GM20431 (cell line): ENCODE results near the gene TP53BP1.
"Not testable (repeated sequence)": the region's sequence is repeated elsewhere in the genome, so short reads cannot be mapped to it uniquely, and the experiment has no call there.

ENCODE experiments used
- in situ Hi-C: fragments of 300-500 bp; cut with MseI, MboI; formaldehyde crosslinking; loops from one replicate; pipeline ENCODE4 v1.15.0; 2020; ENCODE audit warnings: low sequenced_read_pairs; ENCODE audit not compliant: unreplicated experiment

TP53BP1 gene

DNA sequence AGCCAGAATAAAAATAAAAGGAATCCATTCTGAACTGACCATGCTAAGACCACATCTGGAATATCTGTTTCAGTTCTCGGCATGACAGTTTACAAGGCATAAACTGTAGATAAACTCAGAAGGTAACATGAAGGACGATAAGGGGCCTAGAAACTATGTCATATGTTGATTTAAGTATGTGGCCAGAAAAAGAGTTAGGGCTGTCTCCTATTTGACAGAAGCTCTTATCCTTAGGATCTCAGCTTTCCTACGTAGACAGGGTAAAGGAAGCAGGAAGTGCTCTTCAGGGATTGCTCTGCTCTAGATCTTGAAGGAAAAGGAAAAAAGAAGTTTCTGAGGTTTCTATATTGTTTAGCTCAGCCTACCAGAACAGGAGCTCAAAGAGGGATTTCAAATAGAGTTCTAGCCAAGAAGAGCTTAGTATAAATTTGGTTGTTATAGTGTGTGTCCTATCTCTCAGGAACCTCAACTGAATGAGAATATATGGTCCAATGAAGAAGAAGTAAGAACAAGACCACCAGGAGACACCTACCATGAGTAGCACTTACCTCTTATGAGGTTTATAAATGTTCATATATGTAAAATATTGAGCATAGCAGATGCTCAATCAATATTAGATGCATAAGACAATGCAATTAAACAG lies 59.2 kb downstream of the TP53BP1 start:
- in situ Hi-C loops = no loop called here

DNA sequence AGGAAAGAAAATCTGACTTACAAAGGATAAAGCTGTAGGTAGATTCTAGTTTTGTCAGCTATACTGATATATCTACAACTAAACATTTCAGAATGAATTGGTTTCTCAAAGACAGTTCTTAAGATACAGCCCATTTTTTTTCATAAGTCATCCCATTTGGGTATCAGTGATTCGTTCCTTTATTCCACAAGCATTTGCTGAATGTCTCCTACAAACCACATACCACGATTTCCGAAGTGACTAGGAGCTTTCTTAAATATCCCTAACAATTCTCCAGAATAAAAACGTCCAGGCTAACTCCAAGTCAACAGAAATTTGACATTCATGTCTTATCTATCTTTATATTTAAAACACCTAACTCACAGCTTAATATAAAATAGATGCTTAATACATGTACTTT lies 59.8 kb downstream of the TP53BP1 start:
- in situ Hi-C loops = no loop called here

DNA sequence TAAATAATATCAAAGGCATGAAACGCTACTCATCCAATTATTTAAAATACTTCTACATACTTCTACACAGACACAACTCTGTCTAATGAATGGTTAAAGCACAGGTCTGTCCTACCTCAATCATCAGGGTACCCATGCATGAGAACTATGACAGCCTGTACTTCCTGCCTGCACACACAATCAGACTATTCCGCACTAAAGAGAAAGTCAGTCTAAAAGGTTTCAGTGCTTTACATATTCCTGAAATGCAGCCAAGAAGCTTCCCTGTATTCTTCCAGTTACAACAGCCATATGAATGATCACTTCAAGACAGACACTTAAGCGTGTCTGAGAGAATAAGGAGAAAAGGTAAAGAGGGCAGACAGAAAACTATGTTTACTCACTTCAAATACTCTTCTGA lies 63.3 kb downstream of the TP53BP1 start:
- in situ Hi-C loops = no loop called here

DNA sequence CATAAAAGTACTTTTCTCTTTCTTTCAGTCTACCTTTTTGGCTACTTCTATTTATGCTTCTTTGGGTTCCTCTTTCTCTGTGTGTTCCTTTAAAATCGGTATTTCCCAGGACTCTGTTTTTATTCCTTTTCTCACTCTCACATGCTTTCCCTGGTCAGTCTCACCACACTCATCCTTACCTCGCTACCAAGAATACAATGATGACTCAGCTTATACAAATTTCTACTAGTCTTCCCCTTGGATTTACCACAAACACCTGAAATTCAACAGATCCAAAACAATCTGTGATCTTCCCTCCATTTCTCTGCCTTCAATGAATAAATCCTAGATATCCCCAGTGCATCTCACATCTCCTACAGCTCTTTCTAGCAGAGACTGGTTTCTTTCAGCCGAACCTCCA lies 69.2 kb downstream of the TP53BP1 start:
- in situ Hi-C loops = no loop called here

DNA sequence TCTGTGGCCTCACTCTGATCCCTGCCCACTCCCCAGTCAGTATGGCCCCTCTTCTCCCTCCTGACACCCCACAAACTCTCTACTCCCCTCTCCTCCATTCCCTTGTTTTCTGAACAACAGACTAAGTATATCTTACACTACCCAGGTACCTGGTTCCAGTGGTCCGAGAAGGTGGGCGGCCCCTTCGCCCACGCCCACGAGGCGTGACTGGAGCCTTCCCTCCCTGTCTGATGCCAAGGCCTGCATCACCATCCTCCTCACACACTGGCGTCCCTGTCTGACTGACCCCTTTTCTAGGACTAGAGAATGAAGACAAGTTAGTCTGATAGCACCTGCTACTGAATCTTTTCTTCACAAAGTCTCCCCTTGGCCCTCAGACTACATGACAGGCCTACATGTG lies 72.1 kb downstream of the TP53BP1 start:
- in situ Hi-C loops = no loop called here

DNA sequence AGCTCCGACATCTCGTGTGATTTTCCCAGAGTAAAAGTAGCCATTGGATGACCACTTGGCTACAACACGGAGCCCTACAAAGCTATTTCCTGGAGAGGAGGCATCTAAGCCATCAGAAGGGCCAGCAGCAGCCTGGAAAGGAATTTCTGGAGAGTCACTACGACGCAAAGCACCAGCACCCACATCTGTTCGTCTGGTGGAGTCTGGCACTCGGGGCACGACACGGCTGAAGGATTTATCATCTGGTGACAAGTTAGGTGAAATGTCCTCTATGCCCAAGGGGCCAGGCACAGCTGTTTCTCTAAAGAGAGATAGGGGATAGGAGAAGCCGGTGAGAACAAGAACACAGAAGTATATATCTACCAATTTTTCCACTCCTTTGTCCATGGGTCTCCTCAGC lies 72.5 kb downstream of the TP53BP1 start:
- in situ Hi-C loops = no loop called here

DNA sequence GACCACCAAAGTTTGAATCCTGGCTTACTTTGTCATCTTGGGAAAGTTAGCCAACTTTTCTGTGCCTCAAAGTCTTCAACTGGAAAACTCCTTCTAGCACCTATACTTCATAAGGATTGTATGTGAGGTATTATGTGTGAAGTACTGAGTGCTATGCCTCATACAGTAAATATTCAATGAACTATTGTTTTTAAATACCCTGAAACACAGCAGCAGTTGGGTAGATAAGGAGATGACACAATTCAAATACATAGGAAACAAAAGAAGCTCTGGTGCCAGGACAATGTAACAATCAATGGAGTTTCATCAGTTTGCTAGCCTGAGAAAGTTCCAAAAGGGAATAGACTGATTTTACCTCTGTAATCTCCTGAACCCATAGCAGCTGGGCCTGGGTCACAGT lies 78.8 kb downstream of the TP53BP1 start:
- in situ Hi-C loops = no loop called here

DNA sequence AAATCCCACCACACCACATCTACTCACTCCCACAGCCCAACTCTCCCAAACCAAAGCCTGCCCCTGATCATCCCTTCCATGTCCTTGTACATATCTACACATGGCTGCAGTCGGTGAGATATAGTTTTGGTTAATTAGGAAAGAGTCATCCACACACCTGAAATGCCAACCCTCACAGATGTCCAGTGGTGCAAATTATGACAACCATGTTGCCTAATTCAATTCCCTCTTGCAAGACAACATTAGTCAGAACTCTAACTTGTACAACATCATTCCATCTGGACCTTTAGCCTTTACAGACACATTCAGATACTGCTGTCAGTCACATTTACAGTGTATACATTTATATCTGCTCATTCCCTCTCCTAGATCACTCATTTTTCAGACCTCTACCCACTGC lies 80.9 kb downstream of the TP53BP1 start:
- in situ Hi-C loops = no loop called here

DNA sequence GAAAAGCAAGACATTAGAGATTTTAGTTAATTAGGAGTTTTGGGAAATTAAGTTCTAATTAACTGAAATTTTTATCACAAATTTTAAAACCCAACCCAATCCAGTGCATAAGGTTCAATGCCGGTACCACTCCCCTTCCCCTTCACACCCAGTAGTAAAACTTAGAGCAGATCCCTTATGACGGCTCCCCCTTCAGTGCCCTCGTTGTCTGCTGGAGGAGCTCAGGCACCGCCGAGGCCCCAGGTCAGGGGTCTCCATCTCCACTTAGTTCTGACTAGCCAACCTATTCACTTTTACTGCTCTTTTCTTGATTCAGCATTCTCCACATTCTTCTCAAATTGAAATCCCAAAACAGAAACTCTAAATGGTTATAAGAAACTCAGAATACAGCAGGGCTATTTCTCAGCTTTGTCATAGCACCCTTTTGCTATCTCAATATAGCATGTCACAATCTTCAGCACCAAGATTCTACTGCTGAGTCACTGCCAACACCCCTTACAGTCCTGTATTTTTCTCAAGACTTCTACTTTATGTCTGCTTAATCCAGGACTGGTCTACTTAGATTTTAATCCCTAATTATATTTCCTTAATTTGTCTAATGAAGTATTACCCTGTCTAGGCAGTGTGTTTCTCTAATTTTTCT lies 82.3 kb downstream of the TP53BP1 start:
- in situ Hi-C loops = no loop called here

DNA sequence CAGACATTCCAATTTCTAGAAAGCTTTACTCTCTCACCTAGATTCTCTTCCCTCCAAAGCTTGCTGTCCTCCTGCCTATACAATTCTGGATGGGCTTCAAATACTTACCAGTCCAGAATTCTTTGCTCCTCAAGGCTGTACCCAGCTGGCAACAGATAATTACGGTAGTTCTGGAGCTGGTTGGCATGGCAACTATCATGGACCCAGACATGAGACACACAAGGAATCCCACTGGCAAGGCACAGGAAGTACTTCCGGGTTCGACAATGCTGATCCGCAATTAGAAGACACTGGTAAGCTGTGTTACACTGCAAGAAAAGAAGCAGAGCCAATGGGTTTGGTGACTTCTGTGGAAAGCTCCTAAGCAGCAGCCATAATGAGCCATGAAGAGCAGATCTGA lies 84.2 kb downstream of the TP53BP1 start:
- in situ Hi-C loops = no loop called here

DNA sequence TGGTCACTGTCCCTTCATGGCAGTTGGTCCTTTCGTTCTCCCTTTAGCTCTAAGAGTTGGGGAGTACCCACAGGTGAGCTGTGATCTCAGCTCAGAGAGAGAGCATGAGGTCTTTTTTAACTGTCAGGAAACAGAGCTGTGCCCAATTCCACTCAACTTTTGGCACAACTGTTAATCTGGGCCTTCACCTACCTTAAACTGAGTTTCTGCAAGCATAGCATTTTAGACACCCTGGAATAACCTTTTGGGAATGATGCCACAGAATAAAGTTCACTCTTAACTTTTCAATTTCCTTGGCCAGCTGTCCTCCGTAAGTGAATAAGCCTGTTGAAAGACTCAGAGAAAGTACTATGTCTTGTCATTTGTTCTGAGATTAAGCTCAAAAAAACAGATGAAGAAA lies 86.1 kb downstream of the TP53BP1 start:
- in situ Hi-C loops = no loop called here

DNA sequence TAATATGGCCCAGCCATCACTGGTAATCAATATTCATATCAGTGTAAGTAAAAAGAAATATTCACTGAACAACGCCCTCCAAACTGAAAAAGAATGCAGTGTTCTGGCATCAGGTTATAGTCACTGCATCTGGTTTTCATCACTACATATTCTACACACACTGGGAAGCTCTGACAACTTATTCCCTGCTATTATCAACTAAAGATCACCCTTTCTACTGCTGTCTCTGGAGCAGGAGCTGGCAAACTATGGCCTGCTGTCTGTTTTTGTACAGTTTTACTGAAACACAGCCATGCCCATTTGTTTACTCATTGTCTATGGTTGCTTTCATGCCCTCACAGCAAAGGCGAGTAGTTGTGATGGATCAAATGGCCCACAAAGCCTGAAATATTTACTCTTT lies 86.8 kb downstream of the TP53BP1 start:
- in situ Hi-C loops = no loop called here

DNA sequence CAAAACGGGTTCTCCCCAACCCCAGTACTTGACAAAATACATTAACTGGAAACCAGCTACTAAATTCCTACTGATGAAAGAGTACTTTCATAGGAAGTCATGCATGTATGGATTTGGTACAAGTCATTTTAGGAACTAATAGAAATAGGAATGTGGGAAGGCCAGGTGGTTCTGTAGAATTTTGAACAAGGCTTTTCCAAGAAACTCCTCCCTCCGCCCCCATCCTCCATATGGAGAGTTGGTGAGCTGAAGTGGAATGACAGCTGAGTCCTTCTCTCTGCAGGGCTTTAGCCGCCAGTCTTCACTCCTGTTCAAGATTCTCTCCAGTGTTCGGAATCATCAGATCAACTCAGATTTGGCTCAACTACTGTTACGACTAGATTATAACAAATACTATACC lies 88.8 kb downstream of the TP53BP1 start:
- in situ Hi-C loops = no loop called here

DNA sequence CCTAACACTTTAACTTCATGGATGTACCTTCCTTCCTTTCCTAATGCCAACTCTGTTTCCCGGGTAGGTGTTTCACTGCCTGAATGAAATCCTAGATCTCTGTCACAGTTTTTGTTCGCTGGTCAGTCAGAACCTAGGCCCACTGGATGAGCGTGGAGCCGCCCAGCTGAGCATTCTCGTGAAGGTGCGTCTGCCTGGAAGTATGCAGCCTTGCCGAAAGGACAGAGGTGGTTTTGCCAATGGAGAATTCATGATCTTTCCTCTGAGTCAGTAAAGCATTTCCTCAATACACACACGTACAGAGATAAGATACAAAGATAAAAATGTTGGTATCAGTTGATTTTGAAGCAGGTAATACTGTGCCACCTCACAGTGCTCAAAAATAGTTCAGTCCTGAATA lies 89.3 kb downstream of the TP53BP1 start:
- in situ Hi-C loops = no loop called here

DNA sequence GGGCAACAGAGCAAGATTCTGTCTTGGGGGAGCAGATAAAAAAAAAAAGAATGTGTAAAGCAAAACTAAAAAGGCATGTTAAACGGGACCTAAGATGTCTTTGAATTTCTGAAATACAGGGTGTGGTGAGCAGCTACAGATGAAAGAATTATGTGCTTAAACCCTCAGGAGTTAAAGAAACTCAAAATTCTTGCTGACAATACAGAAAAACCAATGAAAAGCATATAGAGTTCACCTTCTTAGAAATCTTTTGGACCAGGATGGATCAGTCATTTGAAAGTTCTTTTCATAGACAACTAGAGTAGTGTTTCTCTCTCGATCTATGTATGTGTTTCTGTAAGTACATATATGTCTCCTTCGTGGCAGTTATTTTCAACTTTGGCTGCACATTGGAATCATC lies 90.7 kb downstream of the TP53BP1 start:
- in situ Hi-C loops = no loop called here

DNA sequence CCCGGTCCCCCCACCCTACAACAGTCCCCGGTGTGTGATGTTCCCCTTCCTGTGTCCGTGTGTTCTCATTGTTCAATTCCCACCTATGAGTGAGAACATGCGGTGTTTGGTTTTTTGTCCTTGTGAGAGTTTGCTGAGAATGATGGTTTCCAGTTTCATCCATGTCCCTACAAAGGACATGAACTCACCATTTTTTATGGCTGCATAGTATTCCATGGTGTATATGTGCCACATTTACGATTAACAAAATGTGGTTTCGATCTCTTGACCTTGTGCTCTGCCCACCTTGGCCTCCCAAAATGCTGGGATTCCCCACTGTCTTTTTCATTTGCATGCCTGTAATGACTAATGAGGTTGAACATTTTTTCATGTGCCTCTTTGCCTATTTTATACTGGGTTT lies 99.4 kb downstream of the TP53BP1 start:
- in situ Hi-C loops = not testable (repeated sequence)

DNA sequence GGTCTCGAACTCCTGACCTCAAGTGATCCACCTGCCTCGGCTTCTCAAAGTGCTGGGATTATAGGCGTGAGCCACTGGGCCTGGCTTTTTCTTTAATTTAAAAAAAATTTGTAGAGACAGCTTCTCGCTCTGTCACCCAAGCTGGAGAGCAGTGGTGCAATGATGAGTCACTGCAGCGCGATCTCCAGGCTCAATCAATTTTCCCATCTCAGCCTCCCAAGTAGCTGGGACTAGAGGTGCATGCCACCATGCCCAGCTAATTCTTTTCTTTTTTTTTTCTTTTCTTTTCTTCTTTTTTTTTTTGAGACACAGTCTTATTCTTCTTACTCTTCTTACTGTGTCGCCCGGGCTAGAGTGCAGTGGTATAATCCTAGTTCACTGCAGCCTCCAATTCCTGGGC lies 102.2 kb downstream of the TP53BP1 start:
- in situ Hi-C loops = no loop called here

DNA sequence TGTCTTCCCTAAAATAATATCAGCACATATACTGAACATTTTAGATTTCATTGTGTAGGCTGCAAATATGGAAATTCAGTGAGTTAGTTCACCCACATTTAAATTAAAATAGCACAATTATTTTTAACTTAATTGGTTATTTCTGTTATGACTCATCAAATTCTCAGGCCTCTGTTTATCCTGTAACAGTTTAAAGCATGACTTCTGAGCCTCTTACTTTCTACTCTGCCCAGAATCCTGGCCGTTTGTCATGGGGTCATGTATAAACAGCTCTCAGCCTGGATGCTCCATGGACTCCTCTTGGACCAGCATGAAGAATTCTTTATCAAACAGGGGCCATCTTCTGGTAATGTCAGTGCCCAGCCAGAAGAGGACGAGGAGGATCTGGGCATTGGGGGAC lies 109.9 kb downstream of the TP53BP1 start:
- in situ Hi-C loops = no loop called here

DNA sequence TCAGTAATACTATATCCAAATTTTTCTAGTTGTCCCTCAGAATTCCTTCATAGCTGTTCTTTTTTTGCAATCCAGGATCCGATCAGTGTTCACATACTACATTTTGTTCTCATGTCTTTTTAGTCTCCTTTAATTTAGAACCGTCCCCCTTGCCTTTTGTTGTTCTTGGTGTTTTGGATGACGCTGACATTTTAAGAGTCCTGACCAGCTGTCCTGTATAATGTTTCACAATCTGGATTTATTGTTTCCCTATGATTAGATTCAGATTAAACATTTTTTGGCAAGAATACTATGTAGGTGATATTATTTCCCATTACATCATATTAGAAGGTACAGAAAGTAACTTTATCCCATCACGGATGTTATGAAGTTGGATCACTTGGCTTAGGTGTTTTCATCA lies 110.6 kb downstream of the TP53BP1 start:
- in situ Hi-C loops = no loop called here

DNA sequence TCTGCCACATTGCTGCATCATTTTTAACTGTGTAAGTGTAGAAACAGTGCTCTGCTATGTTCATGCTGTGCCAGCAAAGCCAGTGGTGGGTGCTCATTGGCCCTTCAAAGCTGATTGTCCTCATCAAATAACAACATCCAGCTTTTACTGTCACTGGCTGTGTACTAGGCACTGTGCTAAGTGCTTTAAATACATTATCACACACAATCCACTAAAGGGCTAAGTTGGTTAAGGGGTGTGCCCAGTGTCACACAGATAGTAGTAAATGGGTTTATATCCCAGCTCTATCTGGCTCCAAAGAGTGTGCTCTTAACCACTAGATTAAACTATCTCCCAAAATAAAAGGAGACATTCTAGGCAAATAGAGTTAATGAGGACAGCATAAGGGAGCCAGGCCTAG lies 114.4 kb downstream of the TP53BP1 start:
- in situ Hi-C loops = no loop called here

DNA sequence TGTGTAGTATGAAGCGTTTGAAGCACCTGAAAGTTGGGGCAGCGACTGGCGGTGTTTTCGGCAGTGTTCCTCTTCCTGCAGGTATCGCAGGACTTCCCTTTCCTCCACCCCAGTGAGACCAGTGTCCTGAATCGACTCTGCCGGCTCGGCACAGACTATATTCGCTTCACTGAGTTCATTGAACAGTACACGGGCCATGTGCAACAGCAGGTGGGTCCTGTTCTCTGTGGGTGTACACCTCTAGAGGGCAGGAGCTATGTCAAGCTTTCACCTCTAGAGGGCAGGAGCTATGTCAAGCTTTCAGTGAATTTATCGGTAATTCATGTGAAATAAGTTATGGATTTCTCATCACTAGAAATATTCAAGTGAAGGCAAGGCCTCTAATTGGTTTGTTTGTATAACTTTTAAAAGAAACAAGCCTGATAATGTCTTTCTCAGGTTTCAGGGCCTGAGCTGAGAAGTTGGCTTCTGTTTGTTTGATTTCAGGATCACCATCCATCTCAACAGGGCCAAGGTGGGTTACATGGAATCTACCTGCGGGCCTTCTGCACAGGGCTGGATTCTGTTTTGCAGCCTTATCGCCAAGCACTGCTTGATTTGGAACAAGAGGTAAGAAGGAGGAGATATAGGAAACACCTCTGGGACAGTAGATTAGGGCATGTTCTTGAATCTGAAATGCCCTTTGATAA lies 116.8 kb downstream of the TP53BP1 start:
- in situ Hi-C loops = no loop called here
